ENCODE data around the gene CD4. TPM values are rescaled to one million over a fixed set of nuclear protein-coding genes. Genes with fewer than 3 reads are reported as not detected.
A peak's percentile ranks its signal among the peaks of the same experiment; 100 is the strongest.

The CD4 gene
- total and polyA plus RNA-seq, 7 experiments from 2014 or later = 164 to 576 (median 256) TPM

DNA sequence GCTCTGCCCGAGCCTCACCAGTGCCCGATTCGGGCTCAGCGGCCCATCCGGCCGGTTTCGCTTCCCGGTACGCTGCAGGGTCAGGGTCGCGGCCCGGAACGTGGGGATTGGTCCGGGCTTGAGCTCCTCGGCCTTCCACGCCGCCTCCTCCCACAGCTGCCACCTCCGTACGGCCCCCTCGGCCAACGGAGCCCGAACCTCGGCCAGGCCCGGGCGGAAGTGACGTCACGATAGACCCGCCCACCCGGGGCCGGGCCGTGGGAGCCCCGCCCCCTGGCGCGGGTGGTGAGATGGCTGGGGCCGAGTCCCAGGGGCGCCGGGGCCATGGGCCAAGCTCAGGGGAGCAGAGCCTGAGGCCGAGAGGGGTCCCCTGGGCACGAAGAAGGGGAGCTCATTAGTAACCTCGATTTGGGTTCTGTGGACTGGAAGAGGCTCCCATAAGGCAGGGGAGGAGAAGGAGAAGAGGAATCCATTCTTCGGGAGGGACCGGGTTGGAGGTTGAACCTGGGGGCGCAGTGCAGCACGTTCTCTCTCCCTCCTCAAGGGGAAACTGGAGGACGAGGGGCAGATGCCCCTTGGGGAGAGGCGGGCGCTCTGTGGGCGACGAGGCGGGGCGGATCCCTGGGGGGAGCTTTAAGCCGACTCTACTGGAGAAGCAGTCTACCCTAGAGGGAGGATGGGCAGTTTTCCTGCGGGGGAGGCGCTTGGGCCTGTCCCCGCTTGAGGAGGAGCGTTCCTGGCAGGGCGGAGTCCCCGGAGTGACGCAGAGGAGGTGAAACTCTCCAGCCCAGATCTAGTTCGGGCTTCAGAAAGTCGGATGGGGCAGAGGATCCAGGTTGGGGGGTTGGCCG, 36.2 kb upstream of the CD4 start, which contains the start of gene MLF2:
TSS of gene MLF2 (minus strand) at position 221 of the 851 bp plus-strand sequence. CDS start 807 bp downstream, outside the sequence.
- Histone ChIP-seq H3K36me3 (ENCODE audit: control insufficient read depth in 2 of 3, insufficient read depth in 3 of 3, low read length in 3 of 3) (peaks cover 4 to 45% (median 10%) of the 10 kb centered on the region in 3 experiments), H3K9me3 (ENCODE audit: control insufficient read depth in 2 of 3, low read length in 3 of 3) (no peaks in the 10 kb centered on the region), H3K27ac (ENCODE audit: low read depth, low read length) (peak within 1 kb of the TSS; percentile 97), H3K4me1 (ENCODE audit: control insufficient read depth in 2 of 2, insufficient read depth in 2 of 2, low read length in 2 of 2) (peaks cover 0 to 12% of the 10 kb centered on the region in 2 donors), H3K4me3 (ENCODE audit: low read length) (peak within 1 kb of the TSS; percentile 99), H3K27me3 (ENCODE audit: control insufficient read depth in 2 of 2, insufficient read depth in 2 of 2, low read length in 2 of 2) (no peaks in the 10 kb centered on the region)
- H3K4me3 Mint-ChIP-seq = peak within 1 kb of the TSS; percentile 91 to 97 (median 96)
- H3K27ac Mint-ChIP-seq = peak within 1 kb of the TSS; percentile 97 to 100 (median 99)
- no peaks in the 10 kb centered on the region for H3K27me3 Mint-ChIP-seq
- peaks cover 5 to 9% (median 7%) of the 10 kb centered on the region in 5 donors for H3K36me3 Mint-ChIP-seq
- H3K4me1 Mint-ChIP-seq = peaks cover 10 to 44% (median 23%) of the 10 kb centered on the region in 7 donors
- ATAC-seq = peak; percentile 93
- ChIA-PET POLR2A (interaction anchor here (0.6 to 6.6 kb wide), 39 partner anchors 9 to 314 kb away, joined by 3 to 91 read pairs (median 4); partner anchors contain the start of genes CD27, CD4, CDCA3 and COPS7A), CTCF (interaction anchor here (0.6 to 6.9 kb wide), 33 partner anchors 8 to 288 kb away, joined by 3 to 94 read pairs (median 4); partner anchors contain the start of genes CD4, COPS7A, GPR162 and LAG3)
- peak; percentile 95 to 99 (median 97) for DNase-seq
- intact Hi-C loops (cut with micrococcal nuclease) = loop anchor here (1.0 to 5.0 kb wide), 26 partner anchors 11 to 292 kb away; partner anchors contain the start of genes CD4 (in 2 of the 2), CHD4 (in 2 of the 2), COPS7A (in 2 of the 2) and EMG1 (in 2 of the 2)
- H3K9me3 Mint-ChIP-seq = no peaks in the 10 kb centered on the region

DNA sequence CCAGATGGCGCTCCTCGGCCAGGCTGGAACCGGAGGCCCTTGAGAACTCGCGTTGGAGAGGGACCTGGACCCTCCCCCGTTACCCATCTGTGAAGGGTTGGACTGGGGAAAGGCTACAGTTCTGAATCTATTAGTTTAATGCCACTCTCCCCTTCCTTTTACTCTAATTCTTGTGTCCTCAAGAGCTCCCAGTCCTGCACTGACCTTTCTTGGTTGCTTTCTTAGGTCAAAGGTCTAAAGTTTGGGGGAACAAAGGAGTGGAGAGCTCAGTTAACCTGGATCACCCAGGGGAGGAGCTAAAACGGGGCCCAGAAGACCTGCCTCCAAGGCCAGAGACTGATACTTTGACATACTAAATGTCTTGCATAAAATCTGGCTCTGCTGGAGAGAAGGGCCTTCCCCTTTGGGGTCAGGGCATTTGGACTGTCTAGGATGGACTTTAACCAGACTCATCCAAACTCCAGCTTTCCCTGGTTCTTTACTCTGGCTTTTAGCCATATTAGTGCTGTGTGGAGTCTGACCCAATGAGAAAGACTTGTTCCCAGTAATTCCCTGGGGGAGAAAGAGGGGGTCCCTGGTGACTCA, 35.5 kb upstream of the CD4 start:
- CTCF ChIA-PET = interaction anchor here (0.7 to 6.9 kb wide), 26 partner anchors 9 to 289 kb away, joined by 3 to 94 read pairs (median 6); partner anchors contain the start of genes CD4, GPR162, LAG3 and PTMS
- Mint-ChIP-seq H3K27ac (peak overlapping the region; percentile 97 to 100 (median 99)), H3K36me3 (peaks cover 0 to 6% (median 4%) of the 10 kb centered on the region in 5 donors), H3K27me3 (no peaks in the 10 kb centered on the region), H3K9me3 (peaks cover 0 to 2% (median 0%) of the 10 kb centered on the region in 11 donors), H3K4me1 (peaks cover 13 to 47% (median 27%) of the 10 kb centered on the region in 7 donors), H3K4me3 (peak overlapping the region; percentile 91 to 97 (median 96))
- Histone ChIP-seq H3K36me3 (ENCODE audit: control insufficient read depth in 2 of 3, insufficient read depth in 3 of 3, low read length in 3 of 3) (peaks cover 4 to 38% (median 4%) of the 10 kb centered on the region in 3 experiments), H3K4me1 (ENCODE audit: control insufficient read depth in 2 of 2, insufficient read depth in 2 of 2, low read length in 2 of 2) (peaks cover 0 to 12% of the 10 kb centered on the region in 2 donors), H3K9me3 (ENCODE audit: control insufficient read depth in 2 of 3, low read length in 3 of 3) (no peaks in the 10 kb centered on the region), H3K4me3 (ENCODE audit: low read length) (peak overlapping the region; percentile 99), H3K27me3 (ENCODE audit: control insufficient read depth in 2 of 2, insufficient read depth in 2 of 2, low read length in 2 of 2) (no peaks in the 10 kb centered on the region), H3K27ac (ENCODE audit: low read depth, low read length) (peak overlapping the region; percentile 97)
- POLR2A ChIA-PET = interaction anchor here (0.6 to 6.6 kb wide), 26 partner anchors 9 to 310 kb away, joined by 3 to 91 read pairs (median 6); partner anchors contain the start of genes CD27, CD4, CDCA3 and COPS7A
- intact Hi-C loops (cut with micrococcal nuclease) = loop anchor here (1.0 to 5.0 kb wide), 26 partner anchors 10 to 293 kb away; partner anchors contain the start of genes CD4 (in 2 of the 2), CHD4 (in 2 of the 2), COPS7A (in 2 of the 2) and EMG1 (in 2 of the 2)
- ATAC-seq = no peak
- no peak for DNase-seq

GRCh38 chr12:6754411-6754810, 34.9 kb upstream of the CD4 start:
- peaks cover 0 to 3% (median 0%) of the 10 kb centered on the region in 11 donors for H3K9me3 Mint-ChIP-seq
- intact Hi-C loops (cut with micrococcal nuclease) = loop anchor here in 1 of 2 donors (5.0 kb wide), 1 partner anchor 262 kb away; the partner anchor contains the start of genes MRPL51 and NCAPD2

GRCh38 chr12:6757028-6757690, 32.2 kb upstream of the CD4 start:
- peaks cover 0 to 6% (median 0%) of the 10 kb centered on the region in 3 experiments for H3K36me3 ChIP-seq (ENCODE audit: control insufficient read depth in 2 of 3, insufficient read depth in 3 of 3, low read length in 3 of 3)
- no peaks in the 10 kb centered on the region for H3K27me3 ChIP-seq (ENCODE audit: control insufficient read depth in 2 of 2, insufficient read depth in 2 of 2, low read length in 2 of 2)
- H3K4me1 ChIP-seq (ENCODE audit: control insufficient read depth in 2 of 2, insufficient read depth in 2 of 2, low read length in 2 of 2) = peaks cover 0 to 9% of the 10 kb centered on the region in 2 donors
- ChIA-PET POLR2A (interaction anchor here (1.2 kb wide), 1 partner anchor 72 kb away, joined by 3 read pairs; no protein-coding TSS in a partner anchor), CTCF (interaction anchor here (1.0 kb wide), 1 partner anchor 91 kb away, joined by 3 read pairs; no protein-coding TSS in a partner anchor)
- DNase-seq (no peak), ATAC-seq (no peak)
- H3K4me1 Mint-ChIP-seq = peaks cover 9 to 35% (median 14%) of the 10 kb centered on the region in 7 donors
- H3K9me3 ChIP-seq (ENCODE audit: control insufficient read depth in 2 of 3, low read length in 3 of 3) = no peaks in the 10 kb centered on the region
- no peak overlapping the region for H3K27ac ChIP-seq (ENCODE audit: low read depth, low read length)
- intact Hi-C loops (cut with micrococcal nuclease) = no loop called here
- peaks cover 0 to 3% (median 0%) of the 10 kb centered on the region in 11 donors for H3K9me3 Mint-ChIP-seq
- peak overlapping the region in 3 of 9 donors; percentile 27 to 75 (median 48) for H3K27ac Mint-ChIP-seq
- H3K36me3 Mint-ChIP-seq = no peaks in the 10 kb centered on the region
- H3K4me3 Mint-ChIP-seq = no peak overlapping the region
- peaks cover 0 to 2% (median 0%) of the 10 kb centered on the region in 5 donors for H3K27me3 Mint-ChIP-seq
- no peak overlapping the region for H3K4me3 ChIP-seq (ENCODE audit: low read length)

More at GRCh38 chr12:6754411-6754810, 34.9 kb upstream of the CD4 start:
- peaks cover 0 to 12% of the 10 kb centered on the region in 2 donors for H3K4me1 ChIP-seq (ENCODE audit: control insufficient read depth in 2 of 2, insufficient read depth in 2 of 2, low read length in 2 of 2)
- H3K27me3 ChIP-seq (ENCODE audit: control insufficient read depth in 2 of 2, insufficient read depth in 2 of 2, low read length in 2 of 2) = no peaks in the 10 kb centered on the region
- ChIA-PET CTCF (interaction anchor here (0.9 to 6.9 kb wide), 19 partner anchors 9 to 136 kb away, joined by 3 to 94 read pairs (median 12); partner anchors contain the start of genes CD4, GPR162, LAG3 and PTMS), POLR2A (interaction anchor here (1.1 to 6.6 kb wide), 14 partner anchors 9 to 97 kb away, joined by 3 to 91 read pairs (median 19); partner anchors contain the start of genes CD4, CDCA3, COPS7A and GPR162)
- peaks cover 0 to 32% (median 0%) of the 10 kb centered on the region in 3 experiments for H3K36me3 ChIP-seq (ENCODE audit: control insufficient read depth in 2 of 3, insufficient read depth in 3 of 3, low read length in 3 of 3)
- ATAC-seq (no peak), DNase-seq (no peak)
- H3K27me3 Mint-ChIP-seq = no peaks in the 10 kb centered on the region
- peak overlapping the region in 5 of 10 donors; percentile 11 to 97 (median 26) for H3K4me3 Mint-ChIP-seq
- peaks cover 0 to 4% (median 0%) of the 10 kb centered on the region in 5 donors for H3K36me3 Mint-ChIP-seq
- peaks cover 12 to 50% (median 28%) of the 10 kb centered on the region in 7 donors for H3K4me1 Mint-ChIP-seq
- H3K27ac Mint-ChIP-seq = peak overlapping the region in 5 of 9 donors; percentile 9 to 100 (median 70)
- no peaks in the 10 kb centered on the region for H3K9me3 ChIP-seq (ENCODE audit: control insufficient read depth in 2 of 3, low read length in 3 of 3)
- H3K4me3 ChIP-seq (ENCODE audit: low read length) = no peak overlapping the region
- no peak overlapping the region for H3K27ac ChIP-seq (ENCODE audit: low read depth, low read length)

DNA sequence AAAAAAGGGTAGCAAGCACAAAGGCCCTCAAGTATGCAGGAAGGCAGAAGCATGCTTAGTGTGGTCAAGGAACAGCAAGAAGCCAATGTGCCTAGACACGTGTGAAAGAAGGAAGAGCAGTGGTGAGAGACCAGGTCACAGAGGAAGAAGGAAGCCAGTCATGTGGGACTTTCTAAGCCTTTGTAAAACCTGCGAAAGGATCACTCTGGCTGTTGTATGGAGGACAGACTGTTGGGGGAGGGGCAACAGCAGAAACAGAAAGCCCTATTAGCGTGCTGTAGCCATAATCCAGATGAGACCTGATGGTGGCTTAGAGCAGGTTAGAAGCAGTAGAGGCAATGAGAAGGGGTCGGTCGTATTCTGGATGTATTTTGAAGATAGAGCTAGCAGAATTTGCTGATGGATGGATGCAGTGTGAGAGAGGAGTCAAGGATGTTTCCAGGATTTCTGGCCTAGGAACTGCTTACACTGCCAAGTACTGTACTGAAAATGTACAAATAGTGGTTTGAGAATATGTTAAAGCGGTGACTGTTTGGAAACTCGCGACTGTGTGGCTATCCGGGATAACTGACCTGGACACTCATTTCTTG, 30.7 kb upstream of the CD4 start:
- Histone ChIP-seq H3K27me3 (ENCODE audit: control insufficient read depth in 2 of 2, insufficient read depth in 2 of 2, low read length in 2 of 2) (no peaks in the 10 kb centered on the region), H3K9me3 (ENCODE audit: control insufficient read depth in 2 of 3, low read length in 3 of 3) (no peaks in the 10 kb centered on the region), H3K4me1 (ENCODE audit: control insufficient read depth in 2 of 2, insufficient read depth in 2 of 2, low read length in 2 of 2) (peaks cover 0 to 5% of the 10 kb centered on the region in 2 donors), H3K36me3 (ENCODE audit: control insufficient read depth in 2 of 3, insufficient read depth in 3 of 3, low read length in 3 of 3) (no peaks in the 10 kb centered on the region), H3K4me3 (ENCODE audit: low read length) (no peak overlapping the region), H3K27ac (ENCODE audit: low read depth, low read length) (no peak overlapping the region)
- CTCF ChIA-PET = interaction anchor here (0.7 to 2.3 kb wide), 3 partner anchors 22 to 67 kb away, joined by 3 to 7 read pairs (median 3); no protein-coding TSS in a partner anchor
- intact Hi-C loops (cut with micrococcal nuclease) = no loop called here
- peaks cover 0 to 2% (median 0%) of the 10 kb centered on the region in 5 donors for H3K27me3 Mint-ChIP-seq
- no peaks in the 10 kb centered on the region for H3K36me3 Mint-ChIP-seq
- no peak overlapping the region for H3K27ac Mint-ChIP-seq
- peaks cover 4 to 25% (median 10%) of the 10 kb centered on the region in 7 donors for H3K4me1 Mint-ChIP-seq
- ATAC-seq (no peak), DNase-seq (no peak)
- H3K9me3 Mint-ChIP-seq = peaks cover 0 to 3% (median 0%) of the 10 kb centered on the region in 11 donors
- POLR2A ChIA-PET = interaction anchor here (0.7 kb wide), 1 partner anchor 19 kb away, joined by 5 read pairs; no protein-coding TSS in a partner anchor
- H3K4me3 Mint-ChIP-seq = no peak overlapping the region
